Measurements from ENCODE around the gene IAH1.
"Not testable (repeated sequence)": the region's sequence is repeated elsewhere in the genome, so short reads cannot be mapped to it uniquely, and the experiment has no call there.

IAH1 gene

DNA sequence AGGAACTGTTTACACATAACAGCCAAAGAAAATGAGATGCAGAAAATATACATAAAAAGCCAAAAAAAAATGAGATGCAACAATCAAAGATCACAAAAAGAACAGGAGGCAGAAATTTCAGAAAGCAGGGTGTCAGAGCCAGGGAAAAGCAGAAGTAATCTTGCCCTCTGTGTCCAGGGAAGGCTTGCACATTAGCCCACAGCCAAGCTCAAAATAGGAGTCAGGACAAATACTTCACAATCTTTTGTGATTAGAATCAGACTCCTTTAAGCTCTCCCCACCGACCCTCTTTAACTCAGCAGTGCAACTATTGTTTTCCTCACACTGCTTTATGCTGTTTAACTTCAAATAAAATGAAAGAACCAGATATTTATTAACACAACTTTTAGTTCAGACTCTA is 34.6 kb downstream of the IAH1 start:
- peak; percentile 44; the same call in 1 of the 3 replicates for ATAC-seq

DNA sequence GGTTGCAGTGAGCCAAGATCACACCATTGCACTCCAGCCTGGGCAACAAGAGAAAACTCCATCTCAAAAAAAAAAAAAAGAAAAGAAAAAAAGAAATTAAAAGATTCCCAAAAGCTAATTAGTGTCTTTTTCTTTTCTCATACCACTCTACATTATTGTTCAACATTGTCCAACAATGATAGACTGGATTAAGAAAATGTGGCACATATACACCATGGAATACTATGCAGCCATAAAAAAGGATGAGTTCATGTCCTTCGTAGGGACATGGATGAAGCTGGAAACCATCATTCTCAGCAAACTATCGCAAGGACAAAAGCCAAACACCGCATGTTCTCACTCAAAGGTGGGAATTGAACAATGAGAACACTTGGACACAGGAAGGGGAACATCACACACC is 39.6 kb downstream of the IAH1 start:
- ATAC-seq: not testable (repeated sequence)

More for the DNA sequence above, 34.6 kb downstream of the IAH1 start:
- TF ChIP-seq, protein P1, sequence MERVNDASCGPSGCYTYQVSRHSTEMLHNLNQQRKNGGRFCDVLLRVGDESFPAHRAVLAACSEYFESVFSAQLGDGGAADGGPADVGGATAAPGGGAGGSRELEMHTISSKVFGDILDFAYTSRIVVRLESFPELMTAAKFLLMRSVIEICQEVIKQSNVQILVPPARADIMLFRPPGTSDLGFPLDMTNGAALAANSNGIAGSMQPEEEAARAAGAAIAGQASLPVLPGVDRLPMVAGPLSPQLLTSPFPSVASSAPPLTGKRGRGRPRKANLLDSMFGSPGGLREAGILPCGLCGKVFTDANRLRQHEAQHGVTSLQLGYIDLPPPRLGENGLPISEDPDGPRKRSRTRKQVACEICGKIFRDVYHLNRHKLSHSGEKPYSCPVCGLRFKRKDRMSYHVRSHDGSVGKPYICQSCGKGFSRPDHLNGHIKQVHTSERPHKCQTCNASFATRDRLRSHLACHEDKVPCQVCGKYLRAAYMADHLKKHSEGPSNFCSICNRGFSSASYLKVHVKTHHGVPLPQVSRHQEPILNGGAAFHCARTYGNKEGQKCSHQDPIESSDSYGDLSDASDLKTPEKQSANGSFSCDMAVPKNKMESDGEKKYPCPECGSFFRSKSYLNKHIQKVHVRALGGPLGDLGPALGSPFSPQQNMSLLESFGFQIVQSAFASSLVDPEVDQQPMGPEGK (CRISPR knock-in tag; IDR thresholded peaks at IDR 0.05; ENCODE audit: borderline replicate concordance): no peak
- TF ChIP-seq, protein P2, sequence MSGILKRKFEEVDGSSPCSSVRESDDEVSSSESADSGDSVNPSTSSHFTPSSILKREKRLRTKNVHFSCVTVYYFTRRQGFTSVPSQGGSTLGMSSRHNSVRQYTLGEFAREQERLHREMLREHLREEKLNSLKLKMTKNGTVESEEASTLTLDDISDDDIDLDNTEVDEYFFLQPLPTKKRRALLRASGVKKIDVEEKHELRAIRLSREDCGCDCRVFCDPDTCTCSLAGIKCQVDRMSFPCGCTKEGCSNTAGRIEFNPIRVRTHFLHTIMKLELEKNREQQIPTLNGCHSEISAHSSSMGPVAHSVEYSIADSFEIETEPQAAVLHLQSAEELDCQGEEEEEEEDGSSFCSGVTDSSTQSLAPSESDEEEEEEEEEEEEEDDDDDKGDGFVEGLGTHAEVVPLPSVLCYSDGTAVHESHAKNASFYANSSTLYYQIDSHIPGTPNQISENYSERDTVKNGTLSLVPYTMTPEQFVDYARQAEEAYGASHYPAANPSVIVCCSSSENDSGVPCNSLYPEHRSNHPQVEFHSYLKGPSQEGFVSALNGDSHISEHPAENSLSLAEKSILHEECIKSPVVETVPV (CRISPR knock-in tag; IDR thresholded peaks at IDR 0.05): no peak
- TF ChIP-seq ISL1 (CRISPR knock-in tag; IDR thresholded peaks at IDR 0.05) (no peak), TOX (CRISPR knock-in tag; IDR thresholded peaks at IDR 0.05; ENCODE audit: borderline replicate concordance) (no peak), GLIS3 (CRISPR knock-in tag; IDR thresholded peaks at IDR 0.05) (no peak), ZNF70 (CRISPR knock-in tag; IDR thresholded peaks at IDR 0.05) (no peak), ZFP3 (CRISPR knock-in tag; IDR thresholded peaks at IDR 0.05) (no peak), PPARA (CRISPR knock-in tag; IDR thresholded peaks at IDR 0.05; ENCODE audit: borderline replicate concordance) (no peak), CSDC2 (CRISPR knock-in tag; IDR thresholded peaks at IDR 0.05) (no peak), ZFP30 (CRISPR knock-in tag; IDR thresholded peaks at IDR 0.05) (no peak), ESRRG (CRISPR knock-in tag; IDR thresholded peaks at IDR 0.05) (no peak), OSR1 (CRISPR knock-in tag; IDR thresholded peaks at IDR 0.05) (no peak)
- TF ChIP-seq, protein P3, sequence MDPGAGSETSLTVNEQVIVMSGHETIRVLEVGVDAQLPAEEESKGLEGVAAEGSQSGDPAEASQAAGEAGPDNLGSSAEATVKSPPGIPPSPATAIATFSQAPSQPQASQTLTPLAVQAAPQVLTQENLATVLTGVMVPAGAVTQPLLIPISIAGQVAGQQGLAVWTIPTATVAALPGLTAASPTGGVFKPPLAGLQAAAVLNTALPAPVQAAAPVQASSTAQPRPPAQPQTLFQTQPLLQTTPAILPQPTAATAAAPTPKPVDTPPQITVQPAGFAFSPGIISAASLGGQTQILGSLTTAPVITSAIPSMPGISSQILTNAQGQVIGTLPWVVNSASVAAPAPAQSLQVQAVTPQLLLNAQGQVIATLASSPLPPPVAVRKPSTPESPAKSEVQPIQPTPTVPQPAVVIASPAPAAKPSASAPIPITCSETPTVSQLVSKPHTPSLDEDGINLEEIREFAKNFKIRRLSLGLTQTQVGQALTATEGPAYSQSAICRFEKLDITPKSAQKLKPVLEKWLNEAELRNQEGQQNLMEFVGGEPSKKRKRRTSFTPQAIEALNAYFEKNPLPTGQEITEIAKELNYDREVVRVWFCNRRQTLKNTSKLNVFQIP (CRISPR knock-in tag; IDR thresholded peaks at IDR 0.05; ENCODE audit: borderline replicate concordance, low read depth): no peak
- TF ChIP-seq, protein P4, sequence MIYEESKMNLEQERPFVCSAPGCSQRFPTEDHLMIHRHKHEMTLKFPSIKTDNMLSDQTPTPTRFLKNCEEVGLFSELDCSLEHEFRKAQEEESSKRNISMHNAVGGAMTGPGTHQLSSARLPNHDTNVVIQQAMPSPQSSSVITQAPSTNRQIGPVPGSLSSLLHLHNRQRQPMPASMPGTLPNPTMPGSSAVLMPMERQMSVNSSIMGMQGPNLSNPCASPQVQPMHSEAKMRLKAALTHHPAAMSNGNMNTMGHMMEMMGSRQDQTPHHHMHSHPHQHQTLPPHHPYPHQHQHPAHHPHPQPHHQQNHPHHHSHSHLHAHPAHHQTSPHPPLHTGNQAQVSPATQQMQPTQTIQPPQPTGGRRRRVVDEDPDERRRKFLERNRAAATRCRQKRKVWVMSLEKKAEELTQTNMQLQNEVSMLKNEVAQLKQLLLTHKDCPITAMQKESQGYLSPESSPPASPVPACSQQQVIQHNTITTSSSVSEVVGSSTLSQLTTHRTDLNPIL (CRISPR knock-in tag; IDR thresholded peaks at IDR 0.05; ENCODE audit: low read depth): no peak

DNA sequence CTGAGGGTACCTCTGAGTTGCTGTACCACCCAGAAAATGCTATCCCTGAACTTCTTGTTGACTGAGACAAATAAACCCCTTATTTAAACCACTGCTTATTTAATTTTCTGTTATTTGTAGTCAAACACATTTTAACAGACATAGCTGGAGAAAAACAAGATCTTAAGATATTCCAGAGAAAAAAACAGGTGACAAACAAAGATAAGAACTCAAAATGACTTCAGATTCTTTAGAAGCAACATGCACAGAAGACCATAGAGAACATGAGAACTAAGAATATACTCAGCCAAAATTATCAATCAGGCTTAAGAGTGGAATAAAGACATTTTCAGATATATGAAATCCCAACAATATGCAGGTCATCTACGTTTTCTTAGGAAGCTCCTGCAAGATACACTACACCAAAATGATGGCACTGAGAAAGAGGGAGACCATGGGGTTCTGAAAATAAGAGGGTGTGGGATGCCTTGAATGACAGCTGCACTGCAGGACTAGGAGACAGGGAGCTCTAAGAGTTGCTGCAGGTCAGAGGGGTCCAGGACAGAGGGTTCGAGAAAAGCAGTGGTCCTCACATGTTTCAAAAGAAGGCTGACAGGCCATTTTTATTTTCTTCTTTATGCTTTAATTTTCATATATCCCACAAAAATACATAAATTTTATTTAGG is 42.9 kb downstream of the IAH1 start:
- TF ChIP-seq SNAI2 (CRISPR knock-in tag; IDR thresholded peaks at IDR 0.05): no peak
- TF ChIP-seq RARB (CRISPR knock-in tag; IDR thresholded peaks at IDR 0.05): no peak
- no peak for TF ChIP-seq ZNF565 (CRISPR knock-in tag; conservative IDR thresholded peaks at IDR 0.05; ENCODE audit: low read depth)
- no peak for TF ChIP-seq ZFP3 (CRISPR knock-in tag; IDR thresholded peaks at IDR 0.05)
- no peak for TF ChIP-seq OSR1 (CRISPR knock-in tag; IDR thresholded peaks at IDR 0.05)
- no peak for TF ChIP-seq ARNTL (CRISPR knock-in tag; IDR thresholded peaks at IDR 0.05; ENCODE audit: borderline replicate concordance, low read depth)
- TF ChIP-seq, protein P2 (CRISPR knock-in tag; IDR thresholded peaks at IDR 0.05): no peak
- TF ChIP-seq, protein P5, sequence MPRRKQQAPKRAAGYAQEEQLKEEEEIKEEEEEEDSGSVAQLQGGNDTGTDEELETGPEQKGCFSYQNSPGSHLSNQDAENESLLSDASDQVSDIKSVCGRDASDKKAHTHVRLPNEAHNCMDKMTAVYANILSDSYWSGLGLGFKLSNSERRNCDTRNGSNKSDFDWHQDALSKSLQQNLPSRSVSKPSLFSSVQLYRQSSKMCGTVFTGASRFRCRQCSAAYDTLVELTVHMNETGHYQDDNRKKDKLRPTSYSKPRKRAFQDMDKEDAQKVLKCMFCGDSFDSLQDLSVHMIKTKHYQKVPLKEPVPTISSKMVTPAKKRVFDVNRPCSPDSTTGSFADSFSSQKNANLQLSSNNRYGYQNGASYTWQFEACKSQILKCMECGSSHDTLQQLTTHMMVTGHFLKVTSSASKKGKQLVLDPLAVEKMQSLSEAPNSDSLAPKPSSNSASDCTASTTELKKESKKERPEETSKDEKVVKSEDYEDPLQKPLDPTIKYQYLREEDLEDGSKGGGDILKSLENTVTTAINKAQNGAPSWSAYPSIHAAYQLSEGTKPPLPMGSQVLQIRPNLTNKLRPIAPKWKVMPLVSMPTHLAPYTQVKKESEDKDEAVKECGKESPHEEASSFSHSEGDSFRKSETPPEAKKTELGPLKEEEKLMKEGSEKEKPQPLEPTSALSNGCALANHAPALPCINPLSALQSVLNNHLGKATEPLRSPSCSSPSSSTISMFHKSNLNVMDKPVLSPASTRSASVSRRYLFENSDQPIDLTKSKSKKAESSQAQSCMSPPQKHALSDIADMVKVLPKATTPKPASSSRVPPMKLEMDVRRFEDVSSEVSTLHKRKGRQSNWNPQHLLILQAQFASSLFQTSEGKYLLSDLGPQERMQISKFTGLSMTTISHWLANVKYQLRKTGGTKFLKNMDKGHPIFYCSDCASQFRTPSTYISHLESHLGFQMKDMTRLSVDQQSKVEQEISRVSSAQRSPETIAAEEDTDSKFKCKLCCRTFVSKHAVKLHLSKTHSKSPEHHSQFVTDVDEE (CRISPR knock-in tag; IDR thresholded peaks at IDR 0.05): no peak
- TF ChIP-seq ZNF8 (CRISPR knock-in tag; IDR thresholded peaks at IDR 0.05): no peak
- no peak for TF ChIP-seq ZNF70 (CRISPR knock-in tag; IDR thresholded peaks at IDR 0.05)

More for the DNA sequence above, 42.9 kb downstream of the IAH1 start:
- no peak for ATAC-seq

Data from SK-N-SH treated with all-trans-retinoic acid at 6 μM for 48 hours (cell line).